Fibroblast of lung (primary cell): ENCODE measurements around the gene WDTC1. TPM values are rescaled to one million over a fixed set of nuclear protein-coding genes. Genes with fewer than 3 reads are reported as not detected.

ENCODE experiments used
- DNase-seq, 2 donors: peaks; one replicate each; pipeline versions ENCODE4 v3.0.0 to v3.0.0-alpha.2; 2010; ENCODE audit warnings: low read depth in 2 of 2
- H2AFZ ChIP-seq: 2 replicates; pipeline ENCODE4 v1.5.1; 2012; ENCODE audit warnings: low read length, control low read depth, inconsistent platforms
- H3K27ac ChIP-seq: 2 replicates; pipeline ENCODE4 v1.5.1; 2011; ENCODE audit warnings: low read length, control low read depth; ENCODE audit not compliant: insufficient read depth
- H3K27me3 ChIP-seq: 2 replicates; pipeline ENCODE4 v1.5.1; 2011; ENCODE audit warnings: mild to moderate bottlenecking, low read length; ENCODE audit not compliant: control insufficient read depth, insufficient read depth
- H3K36me3 ChIP-seq: 2 replicates; pipeline ENCODE4 v1.5.1; 2011; ENCODE audit warnings: low read length; ENCODE audit not compliant: control insufficient read depth, insufficient read depth
- H3K4me1 ChIP-seq: 2 replicates; pipeline ENCODE4 v1.5.1; 2011; ENCODE audit warnings: low read length; ENCODE audit not compliant: control insufficient read depth, insufficient read depth; ENCODE audit errors: extremely low read depth
- H3K4me2 ChIP-seq: 2 replicates; pipeline ENCODE4 v1.5.1; 2011; ENCODE audit warnings: low read length, control low read depth; ENCODE audit not compliant: insufficient read depth; ENCODE audit errors: extremely low read depth
- H3K4me3 ChIP-seq, 4 experiments: fragments of 200-600 bp in 1 of 4; sonication (generic) in 1 of 4; replicated peaks in 1 of 4; 2 replicates each; pipeline ENCODE4 v1.5.1; 2011 to 2016; ENCODE audit warnings: low read length in 4 of 4, low read depth in 3 of 4, mild to moderate bottlenecking in 3 of 4, control low read depth in 2 of 4, inconsistent platforms in 1 of 4, mixed read lengths in 1 of 4; ENCODE audit not compliant: insufficient read depth in 1 of 4; ENCODE audit errors: control extremely low read depth in 1 of 4
- H3K79me2 ChIP-seq: 2 replicates; pipeline ENCODE4 v1.5.1; 2012; ENCODE audit warnings: mild to moderate bottlenecking, low read length, inconsistent platforms; ENCODE audit not compliant: control insufficient read depth, insufficient read depth
- H3K9ac ChIP-seq: 2 replicates; pipeline ENCODE4 v1.5.1; 2011; ENCODE audit warnings: mild to moderate bottlenecking, low read length, control low read depth; ENCODE audit not compliant: insufficient read depth
- H3K9me3 ChIP-seq: 2 replicates; pipeline ENCODE4 v1.5.1; 2012; ENCODE audit warnings: low read depth, low read length; ENCODE audit not compliant: control insufficient read depth, insufficient read depth
- H4K20me1 ChIP-seq: 2 replicates; pipeline ENCODE4 v1.5.1; 2011; ENCODE audit warnings: low read length; ENCODE audit not compliant: control insufficient read depth, insufficient read depth; ENCODE audit errors: extremely low read depth
- EZH2 ChIP-seq: IDR thresholded peaks from 2 replicates; pipeline ENCODE4 v1.5.1; 2012; ENCODE audit warnings: low read length, control low read depth, mild to moderate bottlenecking; ENCODE audit errors: missing control alignments
- polyA plus RNA-seq, 2 donors: library from polyadenylated mRNA; depleted of rRNA in 1 of 2; stranded (reverse) in 1 of 2; unstranded in 1 of 2; fragments of >200 nt; gene quantifications; 2 replicates each; pipeline ENCODE4 v1.2.1, GENCODE V29; 2011 to 2012; ENCODE audit warnings: missing spikeins in 1 of 2
- total RNA-seq: library from RNA; depleted of rRNA; stranded (reverse); fragments of >200 nt; gene quantifications from 2 replicates; pipeline ENCODE4 v1.2.1, GENCODE V29; 2014
- TF ChIP-seq, protein P1 (sequence below), 2 donors: IDR thresholded peaks in 1 of 2; conservative IDR thresholded peaks in 1 of 2; 1 replicate in 1 of 2; 2 replicates in 1 of 2; pipeline ENCODE4 v1.5.1; 2011 to 2012; ENCODE audit warnings: low read length in 2 of 2, control low read depth in 1 of 2, inconsistent platforms in 1 of 2, low read depth in 1 of 2, mild to moderate bottlenecking in 1 of 2

Gene WDTC1
- total and polyA plus RNA-seq, 2 donors (not counting 1 experiment from before 2014, with no cell fraction given) = 10.7 to 23.3 TPM

DNA sequence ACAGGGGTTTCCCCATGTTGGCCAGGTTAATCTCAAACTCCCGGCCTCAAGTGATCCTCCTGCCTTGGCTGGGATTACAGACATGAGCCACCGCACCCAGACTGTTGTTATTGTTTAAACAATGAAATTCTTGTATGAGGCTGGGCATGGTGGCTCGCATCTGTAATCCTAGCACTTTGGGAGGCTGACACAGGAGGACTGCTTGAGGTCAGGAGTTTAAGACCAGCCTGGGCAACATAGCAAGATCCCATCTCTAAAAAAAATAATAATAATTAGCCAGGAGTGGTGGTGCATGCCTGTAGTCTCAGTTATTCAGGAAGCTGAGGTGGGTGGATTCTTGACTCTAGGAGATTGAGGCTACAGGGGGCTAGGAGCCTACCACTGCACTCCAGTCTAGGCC, 6.7 kb upstream of the WDTC1 start:
- DNase-seq = no peak
- H3K27me3 ChIP-seq = no peaks in the 10 kb centered on the region
- no peaks in the 10 kb centered on the region for H3K36me3 ChIP-seq
- no peaks in the 10 kb centered on the region for H3K9me3 ChIP-seq
- H3K27ac ChIP-seq = no peak overlapping the region
- no peaks in the 10 kb centered on the region for H4K20me1 ChIP-seq
- H3K79me2 ChIP-seq = no peaks in the 10 kb centered on the region
- TF ChIP-seq, protein P1, sequence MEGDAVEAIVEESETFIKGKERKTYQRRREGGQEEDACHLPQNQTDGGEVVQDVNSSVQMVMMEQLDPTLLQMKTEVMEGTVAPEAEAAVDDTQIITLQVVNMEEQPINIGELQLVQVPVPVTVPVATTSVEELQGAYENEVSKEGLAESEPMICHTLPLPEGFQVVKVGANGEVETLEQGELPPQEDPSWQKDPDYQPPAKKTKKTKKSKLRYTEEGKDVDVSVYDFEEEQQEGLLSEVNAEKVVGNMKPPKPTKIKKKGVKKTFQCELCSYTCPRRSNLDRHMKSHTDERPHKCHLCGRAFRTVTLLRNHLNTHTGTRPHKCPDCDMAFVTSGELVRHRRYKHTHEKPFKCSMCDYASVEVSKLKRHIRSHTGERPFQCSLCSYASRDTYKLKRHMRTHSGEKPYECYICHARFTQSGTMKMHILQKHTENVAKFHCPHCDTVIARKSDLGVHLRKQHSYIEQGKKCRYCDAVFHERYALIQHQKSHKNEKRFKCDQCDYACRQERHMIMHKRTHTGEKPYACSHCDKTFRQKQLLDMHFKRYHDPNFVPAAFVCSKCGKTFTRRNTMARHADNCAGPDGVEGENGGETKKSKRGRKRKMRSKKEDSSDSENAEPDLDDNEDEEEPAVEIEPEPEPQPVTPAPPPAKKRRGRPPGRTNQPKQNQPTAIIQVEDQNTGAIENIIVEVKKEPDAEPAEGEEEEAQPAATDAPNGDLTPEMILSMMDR (conservative IDR thresholded peaks at IDR 0.05 in 1 of 2, IDR thresholded peaks at IDR 0.05 in 1 of 2; ENCODE audit: low read depth in 1 of 2, low read length in 2 of 2) = no peak
- H3K4me1 ChIP-seq = no peaks in the 10 kb centered on the region
- H3K4me2 ChIP-seq = no peak overlapping the region
- no peak overlapping the region for H3K9ac ChIP-seq
- no peak overlapping the region for H3K4me3 ChIP-seq
- H2AFZ ChIP-seq = no peak overlapping the region

DNA sequence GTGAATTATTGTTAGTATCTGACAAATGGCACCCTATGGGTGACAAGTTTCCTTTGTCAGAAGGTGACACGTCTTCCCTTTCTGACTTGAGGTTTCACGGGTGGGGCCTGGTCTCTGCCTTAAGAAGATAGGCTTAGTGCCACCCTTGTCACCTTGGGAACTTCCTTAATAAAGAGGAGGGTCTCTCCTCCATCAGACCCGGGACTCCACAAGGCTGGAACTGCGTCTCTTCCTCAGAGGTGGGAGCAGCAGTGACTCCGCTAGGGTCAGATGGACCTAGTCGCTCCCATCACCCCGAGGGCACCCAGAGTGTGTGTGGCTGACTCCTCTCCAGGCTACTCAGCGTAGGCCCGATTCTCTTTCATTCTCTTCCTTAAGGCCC, 774 bp upstream of the WDTC1 start:
- H3K4me2 ChIP-seq = peak overlapping the region; percentile 63
- H2AFZ ChIP-seq = peak overlapping the region; percentile 69
- no peaks in the 10 kb centered on the region for H3K27me3 ChIP-seq
- DNase-seq = no peak
- no peak overlapping the region for H3K9ac ChIP-seq
- H3K9me3 ChIP-seq = no peaks in the 10 kb centered on the region
- TF ChIP-seq, protein P1 (conservative IDR thresholded peaks at IDR 0.05 in 1 of 2, IDR thresholded peaks at IDR 0.05 in 1 of 2; ENCODE audit: low read depth in 1 of 2, low read length in 2 of 2) = no peak
- TF ChIP-seq EZH2 = no peak
- no peaks in the 10 kb centered on the region for H3K36me3 ChIP-seq
- no peaks in the 10 kb centered on the region for H4K20me1 ChIP-seq
- H3K79me2 ChIP-seq = peaks cover 4% of the 10 kb centered on the region
- peak overlapping the region; percentile 14 to 58 (median 34) for H3K4me3 ChIP-seq
- no peak overlapping the region for H3K27ac ChIP-seq
- no peaks in the 10 kb centered on the region for H3K4me1 ChIP-seq

DNA sequence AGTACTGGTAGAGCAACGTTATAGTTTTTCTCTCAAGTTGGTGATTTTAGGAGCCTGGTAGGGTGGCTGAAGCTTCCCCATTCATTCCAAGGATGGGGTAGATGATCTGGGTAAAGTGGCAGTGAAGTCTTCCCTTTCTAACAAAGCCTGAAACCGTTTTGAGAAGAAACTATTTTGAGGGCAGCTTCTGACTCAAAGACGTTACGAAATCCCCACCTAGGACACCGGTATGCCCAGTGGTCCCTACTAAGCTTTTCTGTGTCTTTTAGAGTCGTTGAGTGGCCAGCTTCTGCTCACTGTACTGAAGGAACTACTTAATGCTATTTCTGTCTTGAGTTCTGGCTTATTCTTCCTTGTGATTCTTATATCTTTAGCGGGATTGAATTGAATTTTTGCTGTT, 1.4 kb downstream of the WDTC1 start:
- Histone ChIP-seq H3K27ac (no peak overlapping the region), H3K4me2 (peak overlapping the region; percentile 98), H3K36me3 (no peaks in the 10 kb centered on the region), H3K9ac (no peak overlapping the region), H3K27me3 (no peaks in the 10 kb centered on the region), H2AFZ (no peak overlapping the region), H3K9me3 (no peaks in the 10 kb centered on the region), H3K4me1 (no peaks in the 10 kb centered on the region), H3K79me2 (peaks cover 4% of the 10 kb centered on the region), H3K4me3 (peak overlapping the region; percentile 67 to 76 (median 72)), H4K20me1 (no peaks in the 10 kb centered on the region)
- DNase-seq = peak; percentile 12 to 14
- TF ChIP-seq, protein P1 (conservative IDR thresholded peaks at IDR 0.05 in 1 of 2, IDR thresholded peaks at IDR 0.05 in 1 of 2; ENCODE audit: low read depth in 1 of 2, low read length in 2 of 2) = no peak
- no peak for TF ChIP-seq EZH2
